GM18858 (cell line): ENCODE results near the gene TMPRSS2.

ENCODE experiments used
- ATAC-seq: cut with Tn5 transposase; IDR thresholded peaks from one replicate; pipeline ENCODE4 v1.9.1; 2021; ENCODE audit not compliant: unreplicated experiment

TMPRSS2 gene

DNA sequence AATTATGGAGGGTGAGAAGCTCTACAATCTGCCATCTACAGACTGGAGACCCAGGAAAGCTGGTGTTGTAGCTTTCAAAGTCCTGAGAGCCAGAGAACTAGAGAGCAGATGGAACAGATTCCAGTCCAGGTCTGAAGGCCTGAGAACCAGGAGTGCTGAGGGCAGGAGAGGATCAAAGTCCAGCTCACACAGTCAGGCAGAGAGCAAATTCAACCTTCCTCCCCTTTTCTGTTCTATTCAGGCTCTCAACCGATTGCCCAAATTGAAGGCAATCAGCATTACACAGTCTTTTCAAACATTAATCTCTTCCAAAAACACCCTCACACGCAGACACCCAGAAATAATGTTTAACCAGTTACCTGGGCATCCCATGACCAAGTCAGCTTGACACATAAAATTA, 2.5 kb upstream of the TMPRSS2 start:
- no peak for ATAC-seq

DNA sequence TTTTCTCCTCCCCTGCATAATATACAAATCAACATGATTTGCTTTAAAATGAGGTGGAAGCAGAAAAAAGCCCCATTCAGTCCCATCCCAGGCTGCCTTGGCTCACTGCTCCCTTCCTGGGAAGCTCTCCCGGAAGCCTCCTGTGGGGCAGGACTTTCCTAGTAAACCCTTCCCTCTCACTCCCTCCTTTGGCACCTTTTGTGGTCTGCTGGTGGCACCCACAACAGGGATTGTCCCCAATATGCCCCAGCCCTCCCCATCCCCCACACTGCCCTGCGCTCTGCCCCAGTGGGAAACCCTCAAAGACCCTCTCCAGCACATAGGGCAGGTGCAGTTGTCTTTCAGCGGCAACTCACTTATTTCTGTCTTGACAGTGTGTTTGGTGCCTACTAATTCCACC, 1.8 kb upstream of the TMPRSS2 start:
- ATAC-seq = no peak

DNA sequence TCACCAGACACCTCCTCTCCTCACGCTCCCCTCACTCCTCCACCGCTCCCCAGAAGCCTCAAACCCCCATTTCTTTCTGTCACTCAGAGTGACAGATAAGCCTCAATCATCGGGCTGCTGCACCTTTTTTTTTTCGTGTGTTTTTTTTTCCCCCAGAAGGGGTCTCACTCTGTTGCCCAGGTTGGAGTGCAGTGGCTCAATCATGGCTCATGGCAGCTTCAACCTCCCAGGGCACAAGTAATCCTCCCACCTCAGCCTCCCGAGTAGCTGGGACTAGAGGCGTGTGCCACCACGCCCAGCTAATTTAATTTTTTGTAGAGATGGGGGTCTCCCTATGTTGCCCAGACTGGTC, 1.2 kb upstream of the TMPRSS2 start:
- ATAC-seq = no peak

DNA sequence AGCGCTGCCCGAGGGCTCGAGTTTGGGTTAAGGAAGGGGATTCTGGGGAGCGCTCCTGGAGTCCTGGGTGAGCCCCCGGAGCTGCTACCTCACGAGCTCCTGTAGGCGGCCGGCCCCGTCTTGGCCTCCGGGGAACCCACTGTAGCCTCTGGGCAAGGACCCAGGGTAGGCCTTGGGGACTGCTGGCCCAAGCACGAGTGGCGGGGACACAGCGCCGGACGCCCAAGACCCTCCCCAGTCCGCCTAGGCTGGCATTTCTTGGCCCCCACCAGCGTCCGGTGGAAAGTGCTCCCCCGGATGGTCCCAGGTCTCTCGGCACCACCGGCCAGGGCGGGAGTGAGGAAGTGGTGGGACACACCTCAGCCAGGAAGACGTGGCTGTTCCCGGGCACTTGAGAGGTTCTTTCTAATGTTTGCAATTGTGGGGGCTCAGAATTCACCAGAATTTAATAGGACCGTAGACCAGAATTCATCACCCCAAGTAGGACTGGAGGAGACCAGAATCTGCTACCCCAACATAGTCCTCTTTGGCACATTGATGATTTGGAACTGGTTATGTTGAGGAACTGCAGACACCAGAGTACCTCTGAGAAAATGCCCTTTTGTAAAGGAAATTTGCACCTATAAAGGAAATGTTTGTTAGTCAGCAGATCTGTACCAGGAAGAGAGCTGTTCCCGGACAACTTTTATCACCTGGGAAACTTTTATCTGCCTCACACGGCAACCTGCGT, 622 bp upstream of the TMPRSS2 start:
- ATAC-seq = no peak

DNA sequence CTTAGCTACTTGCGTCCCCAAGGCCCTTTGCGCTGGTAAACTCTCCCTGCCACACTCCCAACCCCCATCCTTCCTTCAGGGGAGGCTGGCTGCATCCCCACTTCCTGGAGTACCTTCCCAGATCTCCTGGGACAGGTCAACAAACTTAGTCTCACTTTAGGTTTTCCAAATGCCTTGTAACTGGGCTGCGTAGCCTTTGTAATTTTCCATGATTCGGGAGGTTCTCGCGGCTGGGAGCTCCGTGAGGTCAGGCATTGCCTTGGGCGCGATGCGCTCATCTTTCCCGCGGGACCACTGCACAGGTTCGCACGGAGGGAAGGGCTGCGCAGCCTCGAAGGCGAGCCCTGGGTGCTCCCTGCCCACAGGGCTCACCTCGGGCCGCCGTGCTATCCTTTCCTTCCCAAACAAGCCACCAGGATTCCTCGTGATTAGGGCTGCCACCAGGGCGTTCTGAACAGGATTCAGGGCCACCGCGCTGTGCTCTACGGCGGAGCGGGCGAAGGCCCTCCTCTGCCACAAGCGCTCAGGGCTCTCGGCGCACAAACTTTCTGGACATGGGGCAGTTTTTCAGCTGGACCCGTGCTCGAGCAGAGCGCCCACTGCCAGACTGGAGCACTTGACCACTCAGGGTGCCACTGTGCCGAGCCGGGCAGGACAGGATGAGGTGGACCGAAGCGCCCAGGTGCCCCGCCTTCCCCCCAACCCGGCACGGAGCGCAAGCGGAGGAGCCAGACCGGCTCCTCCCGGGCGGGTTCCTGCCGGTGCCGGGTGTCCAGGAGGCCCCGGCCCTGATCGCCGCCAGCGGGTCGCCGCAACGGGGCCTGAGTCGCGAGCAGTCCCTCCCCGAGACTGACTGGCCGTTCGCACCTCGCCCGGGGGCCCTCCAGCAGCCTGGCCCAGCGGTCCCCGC, 1.1 kb downstream of the TMPRSS2 start:
- no peak for ATAC-seq

DNA sequence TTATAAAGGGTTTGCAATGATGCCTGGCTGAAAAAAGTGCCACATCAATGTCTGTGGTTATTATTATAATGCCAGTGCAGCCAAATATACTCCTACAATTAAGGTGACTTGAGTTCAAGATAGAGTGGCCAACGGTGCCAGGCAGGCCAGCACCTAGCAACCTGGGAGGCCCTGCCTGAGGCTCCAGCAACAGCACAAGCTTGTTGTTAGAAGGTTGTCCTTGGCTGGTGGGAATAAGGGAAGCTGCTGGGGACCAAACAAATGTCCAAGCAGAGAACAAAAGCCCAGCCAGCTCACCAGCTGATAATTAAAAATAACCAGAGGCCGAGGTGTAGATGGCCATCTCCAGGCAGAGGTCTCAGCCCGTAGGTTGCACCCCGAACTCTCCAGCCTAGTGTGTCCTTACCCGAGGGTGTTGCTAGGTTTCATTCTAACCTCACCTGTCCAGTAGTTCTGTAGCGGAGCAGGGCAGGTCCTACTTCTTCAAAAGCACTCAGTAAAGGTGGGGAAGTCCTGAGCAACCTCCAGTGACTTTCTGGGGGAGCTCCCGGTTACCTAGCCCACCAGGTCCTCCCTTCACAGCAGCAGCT, 1.9 kb downstream of the TMPRSS2 start:
- no peak for ATAC-seq

DNA sequence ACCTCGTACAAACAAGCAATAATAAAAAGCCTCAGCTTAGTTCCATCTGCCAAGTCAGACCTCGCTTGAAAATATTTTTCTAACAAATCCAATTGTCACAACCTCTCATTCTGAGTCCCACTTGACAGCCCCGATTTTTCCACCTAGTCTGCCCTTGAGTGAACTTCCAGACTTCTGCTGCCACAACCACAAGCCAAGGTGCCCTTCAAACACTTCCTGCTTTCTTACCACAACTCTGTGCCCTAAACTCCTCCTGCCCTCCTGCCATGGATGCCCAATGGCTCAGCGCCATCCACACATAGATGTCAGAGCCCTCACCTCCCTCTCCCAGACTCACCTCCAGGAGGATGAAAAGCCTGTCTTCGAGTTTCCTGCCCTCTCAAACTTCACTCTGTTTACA, 3.9 kb downstream of the TMPRSS2 start:
- ATAC-seq = no peak

DNA sequence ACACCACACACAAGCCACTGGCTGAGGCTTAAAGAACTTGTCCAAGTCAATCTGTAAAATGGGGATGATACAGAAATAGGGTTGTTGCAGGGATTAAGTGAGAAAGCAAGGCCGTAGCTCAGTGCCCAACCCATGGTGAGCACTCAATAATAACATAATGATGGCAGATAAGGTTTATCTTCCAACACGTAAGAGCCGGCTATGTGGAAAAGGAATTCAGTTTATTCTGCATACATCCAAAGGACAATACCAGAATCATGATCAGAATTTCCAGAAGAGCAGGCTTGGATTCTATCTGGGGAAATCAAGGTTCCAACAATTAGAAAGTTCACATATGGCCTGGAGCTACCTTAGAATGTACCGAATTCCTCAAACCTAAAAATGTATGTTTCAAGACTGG, 4.6 kb downstream of the TMPRSS2 start:
- no peak for ATAC-seq

DNA sequence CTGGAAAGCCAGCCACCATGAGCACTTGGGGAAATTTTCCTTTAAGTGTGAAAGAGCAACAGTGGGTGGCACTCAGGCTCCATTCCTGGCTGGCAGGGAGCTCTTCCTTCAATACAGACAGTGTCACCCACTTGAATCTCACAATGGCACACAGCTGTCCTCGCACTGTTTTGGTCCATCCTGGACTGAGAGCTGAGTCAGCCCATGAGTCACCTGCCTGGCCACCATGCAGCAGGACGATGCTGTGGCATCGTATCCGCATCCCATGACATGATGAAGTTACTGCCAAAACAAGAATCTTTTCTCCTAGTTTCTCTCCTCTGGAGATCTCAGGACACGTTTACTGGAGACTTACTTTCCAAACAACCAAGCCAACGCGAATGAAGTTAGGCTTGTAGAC, 6.0 kb downstream of the TMPRSS2 start:
- ATAC-seq = no peak

DNA sequence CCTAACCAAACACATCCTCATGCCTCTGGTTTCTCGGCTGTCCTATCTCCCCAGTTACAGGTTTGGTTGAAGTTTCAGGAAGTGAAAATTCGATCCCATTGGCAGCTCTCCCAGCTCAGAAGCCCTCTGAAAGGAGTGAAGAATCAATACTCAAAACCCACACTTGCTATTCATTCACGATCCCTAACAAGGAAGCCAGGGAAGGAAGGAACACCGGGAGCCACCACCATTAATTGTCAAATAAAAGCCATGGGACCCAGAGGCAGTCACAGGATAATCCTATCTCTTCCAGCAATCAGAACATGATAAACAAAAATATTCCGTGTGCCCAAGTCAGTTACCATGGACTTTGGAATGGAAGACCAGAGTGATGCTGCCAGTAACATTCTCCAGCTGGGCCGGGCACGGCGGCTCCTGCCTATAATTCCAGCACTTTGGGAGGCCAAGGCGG, 7.0 kb downstream of the TMPRSS2 start:
- no peak for ATAC-seq

DNA sequence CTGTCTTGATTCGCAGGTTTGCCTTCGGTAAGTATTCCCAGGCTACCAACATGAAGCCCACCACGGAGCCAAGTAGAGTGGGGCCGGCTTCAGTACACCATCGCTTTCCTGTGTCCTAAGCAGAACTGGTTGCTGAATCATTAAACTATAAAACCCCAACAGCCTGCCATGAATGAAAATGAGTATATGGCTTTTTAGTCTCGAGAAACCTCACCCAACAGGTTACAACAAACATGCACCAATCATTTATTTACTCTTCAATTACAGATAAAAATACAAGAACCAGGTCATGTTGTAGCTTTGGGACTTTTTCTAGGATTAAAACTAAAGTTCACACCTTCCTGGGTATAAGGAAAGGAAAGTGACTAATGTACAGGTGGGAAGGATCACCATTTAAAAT, 7.6 kb downstream of the TMPRSS2 start:
- no peak for ATAC-seq

DNA sequence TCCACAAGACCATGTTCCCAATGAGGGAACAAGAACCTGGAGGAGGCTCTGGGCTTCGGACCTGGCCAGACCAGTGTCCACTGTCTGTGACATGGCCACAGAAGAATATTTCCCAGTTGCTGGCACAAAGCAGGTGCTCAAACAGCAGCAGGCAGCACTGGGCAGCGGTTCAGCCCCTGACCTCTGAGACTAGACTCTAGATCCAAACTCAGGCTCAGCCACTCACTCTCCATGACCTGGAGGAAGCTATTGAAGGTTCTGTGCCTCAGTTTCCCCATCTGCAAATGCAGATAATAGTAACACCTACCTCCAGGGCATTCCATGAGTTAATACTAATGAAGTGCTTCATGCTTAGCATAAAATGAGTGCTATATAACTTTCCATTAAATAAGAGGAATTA, 8.0 kb downstream of the TMPRSS2 start:
- no peak for ATAC-seq

DNA sequence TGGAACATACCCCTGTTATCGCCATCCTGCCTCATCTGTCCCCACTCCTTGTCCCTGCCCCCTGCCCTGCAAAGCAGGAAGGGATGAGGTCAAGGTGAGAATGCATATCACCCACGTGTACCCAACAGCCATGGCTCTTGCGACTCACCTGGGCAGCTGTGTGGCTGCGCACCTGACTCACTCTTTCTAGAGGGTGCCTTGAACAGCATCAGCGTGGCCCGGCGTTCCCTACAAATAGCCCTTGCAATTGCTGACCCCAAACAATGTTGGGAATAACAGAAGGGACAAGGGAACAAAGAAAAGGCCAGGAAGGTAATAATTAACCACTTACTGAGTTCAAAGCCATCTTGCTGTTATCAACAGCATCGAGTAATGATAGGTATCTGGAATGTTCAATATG, 10.2 kb downstream of the TMPRSS2 start:
- no peak for ATAC-seq

DNA sequence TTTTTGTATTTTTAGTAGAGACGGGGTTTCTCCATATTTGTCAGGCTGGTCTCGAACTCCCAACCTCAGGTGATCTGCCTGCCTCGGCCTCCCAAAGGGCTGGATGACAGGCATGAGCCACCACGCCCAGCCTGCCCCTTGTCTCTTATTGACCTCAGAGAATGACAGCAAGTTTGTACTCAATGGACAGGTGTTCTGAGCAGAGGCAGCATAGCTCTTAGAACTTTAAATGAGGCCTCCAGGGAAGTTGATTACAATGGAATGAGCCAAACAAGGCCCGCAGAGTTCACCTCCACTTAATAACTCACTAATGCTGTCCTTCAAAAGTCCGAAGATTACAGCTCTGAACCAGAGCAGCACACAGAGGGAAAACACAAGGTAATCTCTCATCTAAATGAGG, 10.9 kb downstream of the TMPRSS2 start:
- no peak for ATAC-seq

DNA sequence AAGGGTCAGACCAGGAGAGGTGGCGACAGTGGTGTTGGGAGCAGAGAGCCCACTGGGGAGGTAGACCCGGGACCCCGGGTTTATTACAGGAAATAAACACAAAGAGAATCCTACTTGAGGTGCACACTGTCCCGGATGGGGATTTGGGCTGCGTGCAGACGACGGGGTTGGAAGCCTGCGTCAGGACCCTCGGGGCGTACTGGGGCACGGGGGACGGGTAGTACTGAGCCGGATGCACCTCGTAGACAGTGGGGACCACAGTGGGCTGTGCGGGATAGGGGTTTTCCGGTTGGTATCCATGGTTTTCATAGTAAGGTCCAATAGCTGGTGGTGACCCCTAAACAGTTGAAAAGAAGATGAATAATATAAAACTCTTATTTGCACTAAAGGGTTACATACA, 13.7 kb downstream of the TMPRSS2 start:
- ATAC-seq = no peak

DNA sequence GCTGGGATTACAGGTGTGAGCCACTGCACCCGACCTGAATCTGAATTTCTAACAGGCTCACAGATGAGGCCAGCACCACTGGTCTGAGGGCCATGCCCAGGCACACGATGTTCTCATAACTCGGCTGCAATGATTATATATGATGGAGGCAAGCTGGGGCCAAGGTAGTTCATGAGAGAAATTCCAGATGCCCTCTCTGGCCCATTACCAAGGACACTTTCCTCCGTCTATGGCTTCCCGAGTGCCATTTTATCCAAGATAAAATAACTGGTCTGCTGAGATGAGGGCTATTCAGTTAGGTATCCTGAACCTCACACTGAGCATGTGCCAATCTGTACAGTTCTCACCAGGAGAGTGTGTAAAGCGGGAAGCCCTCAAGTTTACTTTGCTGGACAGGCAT, 16.5 kb downstream of the TMPRSS2 start:
- ATAC-seq = no peak

DNA sequence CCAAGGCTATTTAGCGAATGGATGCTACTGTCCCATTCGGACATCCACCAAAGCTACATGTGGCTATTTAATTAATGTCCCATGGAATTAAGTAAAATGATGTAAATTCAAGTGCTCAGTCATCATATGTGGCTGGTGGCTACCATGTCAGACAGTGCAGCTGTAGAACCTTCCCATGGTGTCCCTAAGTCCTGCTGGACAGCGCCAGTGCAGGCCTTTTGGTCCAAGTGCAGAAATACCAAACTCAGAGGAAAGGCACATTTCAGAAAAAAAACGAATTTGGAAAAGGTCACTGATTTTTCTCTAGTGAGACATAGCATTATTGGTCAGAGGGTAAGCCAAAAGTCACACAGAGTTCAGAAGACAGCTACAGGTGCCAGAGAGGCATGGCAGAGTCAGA, 17.6 kb downstream of the TMPRSS2 start:
- ATAC-seq = no peak

DNA sequence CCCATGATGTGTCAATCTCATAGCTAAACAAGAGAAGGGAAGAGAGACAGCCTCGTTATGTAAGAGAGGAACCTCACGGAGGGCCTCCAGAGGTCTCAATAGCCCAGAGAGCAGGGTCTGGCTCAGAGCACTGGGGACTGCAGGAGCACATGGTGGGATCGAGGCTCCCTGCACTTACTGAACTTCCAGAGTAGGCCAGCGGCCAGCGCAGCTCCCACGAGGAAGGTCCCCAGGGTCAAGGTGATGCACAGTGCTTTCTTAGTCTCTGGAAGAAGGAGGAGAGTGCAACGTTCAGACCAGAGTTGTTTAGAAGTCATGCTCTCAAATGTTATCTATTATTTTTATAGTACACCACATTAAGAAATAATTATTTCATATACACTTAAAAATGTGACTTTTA, 18.6 kb downstream of the TMPRSS2 start:
- ATAC-seq = no peak

DNA sequence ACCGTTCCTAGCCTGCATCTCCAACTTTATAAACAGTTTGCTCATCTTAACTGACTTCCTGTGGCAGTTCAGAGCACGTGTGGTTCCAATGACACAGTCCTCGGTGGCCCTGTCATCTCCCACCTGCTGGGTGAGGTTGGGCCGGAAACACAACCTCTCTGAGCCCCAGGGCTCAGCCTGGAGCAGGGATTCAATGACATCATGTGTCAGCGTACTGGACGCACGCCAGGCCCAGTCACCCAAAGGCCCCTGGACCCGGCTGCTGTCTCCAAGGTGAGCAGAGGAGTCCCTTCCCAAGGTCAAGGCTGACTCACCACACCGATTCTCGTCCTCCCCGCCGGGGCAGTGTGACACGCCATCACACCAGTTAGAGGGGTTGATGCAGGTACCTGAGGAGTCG, 19.9 kb downstream of the TMPRSS2 start:
- ATAC-seq = no peak

DNA sequence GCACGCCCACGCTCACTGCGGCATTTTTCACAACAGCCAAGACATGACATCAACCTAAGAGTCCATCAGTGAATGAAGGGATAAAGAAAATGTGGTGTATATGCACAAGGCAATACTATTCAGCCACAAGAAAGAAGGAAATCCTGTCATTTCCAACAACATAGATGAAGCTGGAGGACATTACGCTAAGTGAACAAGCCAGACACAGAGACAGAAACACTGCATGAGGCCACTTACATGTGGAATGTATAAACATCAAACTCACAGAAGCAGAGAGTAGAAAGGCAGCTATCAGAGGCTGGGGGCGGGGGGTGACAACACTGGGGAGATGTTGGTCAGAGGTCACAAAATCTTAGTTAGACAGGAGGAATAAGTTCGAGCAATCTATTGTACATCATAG, 20.9 kb downstream of the TMPRSS2 start:
- ATAC-seq = no peak

DNA sequence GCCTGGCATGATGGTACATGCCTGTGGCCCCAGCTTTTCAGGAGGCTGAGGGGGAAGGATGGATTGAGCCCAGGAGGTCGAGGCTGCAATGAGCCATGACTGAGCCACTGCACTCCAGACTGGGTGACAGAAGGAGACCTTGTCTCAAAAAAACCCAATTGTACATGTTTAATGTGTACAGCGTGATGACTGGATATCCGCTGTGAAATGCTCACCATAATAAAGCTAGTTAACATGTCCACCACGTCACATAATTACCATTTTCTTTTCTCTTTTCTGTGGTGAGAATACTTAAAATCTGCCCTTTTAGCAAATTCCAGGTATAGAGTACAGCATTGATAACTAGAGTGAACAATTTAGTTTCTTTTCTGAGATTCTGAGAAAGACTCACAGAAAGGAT, 24.0 kb downstream of the TMPRSS2 start:
- no peak for ATAC-seq

DNA sequence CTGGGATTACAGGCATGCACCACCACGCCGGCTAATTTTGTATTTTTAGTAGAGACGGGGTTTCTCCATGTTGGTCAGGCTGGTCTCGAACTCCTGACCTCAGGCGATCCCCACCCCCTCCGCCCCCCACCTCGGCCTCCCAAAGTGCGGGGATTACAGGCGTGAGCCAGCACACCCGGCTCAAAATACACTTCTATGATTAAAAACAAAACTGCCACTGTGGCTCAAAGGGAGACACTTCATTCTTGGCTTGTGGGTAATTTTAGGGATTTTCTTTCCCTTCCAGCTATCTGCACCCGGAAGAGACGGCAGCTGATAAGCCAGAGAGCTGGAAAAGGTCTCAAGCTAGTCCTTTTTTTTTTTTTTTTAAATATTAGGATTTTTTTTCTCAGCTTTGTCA, 24.5 kb downstream of the TMPRSS2 start:
- no peak for ATAC-seq
